Transverse colon (tissue), 4 donors: ENCODE data around the gene PRR5L.

Experiments used
- CTCF ChIP-seq, 5 experiments: fragments of 200-600 bp in 3 of 5; fragments of 450-650 bp in 2 of 5; sonication (generic) in 3 of 5; IDR thresholded peaks; 1 replicate in 2 of 5; 2 replicates in 3 of 5; pipeline ENCODE4 v1.5.1; 2016 to 2017; ENCODE audit warnings: antibody characterized with exemption in 5 of 5, inconsistent platforms in 3 of 5, mild to moderate bottlenecking in 2 of 5, moderate library complexity in 1 of 5
- POLR2A ChIP-seq: fragments of 450-650 bp; IDR thresholded peaks from one replicate; pipeline ENCODE4 v1.6.1; 2016; ENCODE audit warnings: antibody characterized with exemption, mild to moderate bottlenecking, moderate library complexity
- POLR2AphosphoS5 ChIP-seq, 3 donors: sonication (generic); formaldehyde crosslinking; IDR thresholded peaks; one replicate each; pipeline ENCODE4 v1.6.1; 2016; ENCODE audit warnings: antibody characterized with exemption in 3 of 3

DNA sequence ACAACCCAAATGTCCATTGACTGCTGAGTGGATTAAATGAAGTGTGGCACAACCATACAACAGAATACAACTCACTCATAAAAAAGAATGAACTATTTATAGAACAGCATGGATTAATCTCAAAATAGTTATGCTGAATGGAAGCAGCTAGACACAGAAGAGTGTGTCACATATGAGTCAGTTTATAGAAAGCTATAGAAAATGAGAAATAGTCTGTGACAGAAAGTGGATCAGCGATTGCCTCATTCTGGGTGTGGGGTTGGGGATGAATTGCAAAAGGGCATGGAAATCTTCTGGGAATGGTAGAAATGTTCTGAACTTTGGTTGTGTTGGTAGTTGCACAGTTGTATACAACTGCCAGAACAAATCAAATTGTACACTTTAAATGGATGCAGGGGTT, 37.4 kb downstream of the PRR5L start:
- TF ChIP-seq CTCF (IDR thresholded peaks at IDR 0.05) (no peak), POLR2A (no peak), POLR2AphosphoS5 (IDR thresholded peaks at IDR 0.05) (no peak)
